GM10248 (cell line): ENCODE results near the gene OFD1.

Source experiments
- CTCF ChIA-PET: fragments of 300-600 bp; sonication (Branson Sonifier 250); formaldehyde crosslinking; extraction: SDS; loops from one replicate; lab custom pipeline; 2021; ENCODE audit warnings: antibody characterized with exemption; lab: Yijun Ruan, JAX
- POLR2A ChIA-PET: fragments of 350-650 bp; sonication (Branson Sonifier 250); formaldehyde crosslinking; extraction: SDS; loops from one replicate; lab custom pipeline; 2020; ENCODE audit warnings: antibody characterized with exemption; lab: Yijun Ruan, JAX
- DNase-seq: peaks from one replicate; pipeline ENCODE4 v3.0.0; 2012; ENCODE audit errors: extremely low spot score
- TF ChIP-seq, protein P1 (sequence below): IDR thresholded peaks from 2 replicates; pipeline ENCODE4 v1.5.1; 2012; ENCODE audit warnings: mild to moderate bottlenecking, low read depth; ENCODE audit errors: extremely low read depth, missing control alignments, control extremely low read depth

The OFD1 gene

DNA sequence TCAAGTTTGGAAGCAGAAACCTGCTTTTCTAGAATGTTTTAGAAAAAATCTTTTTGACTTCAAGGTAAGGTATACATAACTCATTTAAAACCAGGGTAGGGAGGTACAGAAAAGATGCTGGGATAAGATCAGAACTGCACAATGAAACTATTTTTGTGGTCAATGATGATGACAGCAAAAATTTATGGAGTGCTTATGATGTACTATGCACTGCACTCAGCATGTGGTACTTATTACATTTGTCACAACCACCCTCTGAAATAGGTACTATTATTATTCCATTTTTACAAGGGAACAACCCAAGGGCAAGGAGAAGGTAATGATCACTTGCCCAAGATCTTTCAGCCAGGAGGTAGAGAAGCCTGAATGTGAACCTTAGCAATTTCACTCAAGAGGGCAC lies 74.3 kb downstream of the OFD1 start:
- ChIA-PET CTCF (no interaction called here), POLR2A (no interaction called here)
- no peak for DNase-seq
- TF ChIP-seq, protein P1, sequence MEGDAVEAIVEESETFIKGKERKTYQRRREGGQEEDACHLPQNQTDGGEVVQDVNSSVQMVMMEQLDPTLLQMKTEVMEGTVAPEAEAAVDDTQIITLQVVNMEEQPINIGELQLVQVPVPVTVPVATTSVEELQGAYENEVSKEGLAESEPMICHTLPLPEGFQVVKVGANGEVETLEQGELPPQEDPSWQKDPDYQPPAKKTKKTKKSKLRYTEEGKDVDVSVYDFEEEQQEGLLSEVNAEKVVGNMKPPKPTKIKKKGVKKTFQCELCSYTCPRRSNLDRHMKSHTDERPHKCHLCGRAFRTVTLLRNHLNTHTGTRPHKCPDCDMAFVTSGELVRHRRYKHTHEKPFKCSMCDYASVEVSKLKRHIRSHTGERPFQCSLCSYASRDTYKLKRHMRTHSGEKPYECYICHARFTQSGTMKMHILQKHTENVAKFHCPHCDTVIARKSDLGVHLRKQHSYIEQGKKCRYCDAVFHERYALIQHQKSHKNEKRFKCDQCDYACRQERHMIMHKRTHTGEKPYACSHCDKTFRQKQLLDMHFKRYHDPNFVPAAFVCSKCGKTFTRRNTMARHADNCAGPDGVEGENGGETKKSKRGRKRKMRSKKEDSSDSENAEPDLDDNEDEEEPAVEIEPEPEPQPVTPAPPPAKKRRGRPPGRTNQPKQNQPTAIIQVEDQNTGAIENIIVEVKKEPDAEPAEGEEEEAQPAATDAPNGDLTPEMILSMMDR = no peak

DNA sequence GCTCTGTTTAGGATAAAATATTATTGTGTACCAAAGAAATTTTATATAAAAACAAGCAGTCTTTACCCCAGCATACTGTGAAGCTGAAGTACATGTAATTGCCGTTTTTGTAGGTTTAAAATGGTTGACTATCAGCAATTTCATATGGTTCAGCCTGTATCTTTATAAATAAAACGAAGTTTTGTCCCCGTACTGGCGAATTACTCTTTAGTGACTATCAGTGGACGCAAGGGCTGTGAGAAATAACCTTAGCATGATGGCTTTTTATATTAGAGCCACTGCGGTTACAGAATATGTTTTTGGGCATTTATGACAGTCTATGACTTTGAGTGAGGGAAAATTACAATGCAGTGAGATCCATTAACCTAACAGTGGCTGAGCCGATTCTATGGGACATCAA lies 81.1 kb downstream of the OFD1 start:
- ChIA-PET CTCF (no interaction called here), POLR2A (no interaction called here)
- DNase-seq = no peak
- TF ChIP-seq, protein P1 = no peak

DNA sequence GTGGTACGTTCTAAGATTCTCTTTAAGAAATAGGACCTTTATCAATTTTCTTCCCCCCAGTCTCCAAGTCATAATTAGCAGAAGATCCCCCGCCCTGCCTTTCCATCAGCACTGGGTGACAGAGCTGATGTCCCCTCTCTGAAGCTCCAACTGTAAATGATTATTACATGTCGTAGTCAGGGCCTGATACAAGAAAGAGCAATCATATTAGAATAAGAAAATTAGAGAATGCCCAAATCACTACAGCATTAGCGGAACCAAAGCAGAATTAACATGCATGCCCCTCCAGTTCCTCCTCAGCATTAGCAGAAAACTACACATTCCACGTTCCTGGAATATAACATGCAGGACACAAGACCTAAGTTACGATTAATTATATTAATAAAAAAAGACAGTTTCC lies 81.6 kb downstream of the OFD1 start:
- TF ChIP-seq, protein P1 = no peak
- DNase-seq = no peak
- CTCF ChIA-PET = no interaction called here
- POLR2A ChIA-PET = no interaction called here

DNA sequence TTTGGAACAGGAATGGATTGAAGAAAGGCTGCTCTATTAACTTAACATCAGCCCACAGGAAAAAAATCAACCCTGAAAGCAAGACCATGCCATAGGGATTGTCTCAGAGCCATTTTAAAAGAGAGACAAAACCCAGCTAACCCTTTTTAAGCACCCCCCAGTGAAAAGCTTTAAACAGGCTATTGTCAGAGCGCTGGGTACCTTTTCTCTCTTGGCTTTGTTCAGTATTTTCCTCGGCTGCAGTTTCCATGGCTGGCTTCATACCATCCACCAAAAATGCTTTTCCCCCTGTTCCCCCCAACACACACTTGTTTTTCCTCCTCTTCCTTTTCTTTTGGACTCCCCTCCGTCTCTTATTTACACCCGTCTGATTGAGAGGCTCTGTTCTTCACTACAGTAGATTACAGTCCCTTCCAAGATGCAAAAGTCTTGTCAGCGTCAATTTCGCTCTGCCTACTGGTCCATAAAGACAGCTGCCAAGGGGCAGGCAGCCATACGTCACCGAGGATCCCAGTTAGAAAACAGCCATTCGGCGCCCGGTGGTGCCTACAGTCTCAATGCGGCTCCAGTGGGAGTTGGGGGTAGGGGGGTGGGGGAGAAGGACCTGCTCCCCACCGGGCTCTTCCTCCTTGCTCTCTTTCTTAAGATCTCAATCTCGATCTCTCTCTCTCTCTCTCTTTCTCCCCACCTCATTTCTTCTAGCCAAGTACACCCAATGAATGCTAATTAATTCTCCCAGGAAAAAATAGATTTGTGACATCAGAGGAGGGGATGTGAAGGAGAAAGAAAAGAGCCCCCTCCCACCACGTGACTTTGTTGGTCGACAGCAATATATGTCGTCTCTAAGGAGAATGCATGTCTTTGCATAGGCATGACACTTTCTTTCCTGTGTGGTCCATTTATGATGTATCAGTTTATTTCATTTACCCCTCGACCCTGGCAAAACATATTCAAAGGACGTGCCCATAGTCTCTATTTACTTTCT lies 82.4 kb downstream of the OFD1 start, which contains the start of gene GPM6B:
TSS of gene GPM6B (minus strand) at position 451 of the 985 bp plus-strand sequence. CDS start at position 262, 189 bp downstream.
- CTCF ChIA-PET = no interaction called here
- TF ChIP-seq, protein P1 = no peak
- no peak for DNase-seq
- POLR2A ChIA-PET = no interaction called here
